OCI-LY7 (cell line): ENCODE measurements around the gene SIL1.

Experiments used
- EZH2phosphoT487 ChIP-seq: fragments of 200-600 bp; sonication (generic); IDR thresholded peaks from 2 replicates; pipeline ENCODE4 v1.6.1; 2018; ENCODE audit warnings: low read depth, borderline replicate concordance, mild to moderate bottlenecking, mixed run types, antibody characterized with exemption, low read length, moderate library complexity, mixed read lengths
- TF ChIP-seq, protein P1 (sequence below): fragments of 200-600 bp; sonication (generic); conservative IDR thresholded peaks from 2 replicates; pipeline ENCODE4 v1.5.1; 2014; ENCODE audit warnings: mild to moderate bottlenecking, antibody characterized with exemption, low read length, moderate library complexity, mixed read lengths

DNA sequence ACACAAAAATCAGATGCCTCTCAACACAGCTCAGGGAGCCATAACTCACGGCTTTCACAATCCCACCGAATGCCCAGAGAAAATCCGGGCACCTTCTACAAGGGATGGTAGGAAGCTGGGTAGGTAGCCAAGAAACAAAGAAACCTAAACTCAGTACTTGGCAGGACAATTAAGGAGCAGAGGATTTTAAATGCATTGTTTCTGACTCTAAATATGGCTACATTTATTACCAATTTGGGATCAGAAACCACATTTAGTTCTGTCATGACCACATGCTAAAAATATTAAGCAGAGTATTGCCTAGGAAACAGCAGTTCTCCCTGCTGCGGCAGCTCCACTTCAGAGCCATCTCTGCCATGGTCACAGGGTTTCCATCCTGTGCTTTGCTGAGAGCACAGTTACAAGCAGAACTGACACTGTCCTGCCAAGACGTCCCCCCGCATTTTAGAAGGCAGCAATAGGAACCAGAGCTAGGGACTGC is 57.5 kb downstream of the SIL1 start:
- TF ChIP-seq, protein P1, sequence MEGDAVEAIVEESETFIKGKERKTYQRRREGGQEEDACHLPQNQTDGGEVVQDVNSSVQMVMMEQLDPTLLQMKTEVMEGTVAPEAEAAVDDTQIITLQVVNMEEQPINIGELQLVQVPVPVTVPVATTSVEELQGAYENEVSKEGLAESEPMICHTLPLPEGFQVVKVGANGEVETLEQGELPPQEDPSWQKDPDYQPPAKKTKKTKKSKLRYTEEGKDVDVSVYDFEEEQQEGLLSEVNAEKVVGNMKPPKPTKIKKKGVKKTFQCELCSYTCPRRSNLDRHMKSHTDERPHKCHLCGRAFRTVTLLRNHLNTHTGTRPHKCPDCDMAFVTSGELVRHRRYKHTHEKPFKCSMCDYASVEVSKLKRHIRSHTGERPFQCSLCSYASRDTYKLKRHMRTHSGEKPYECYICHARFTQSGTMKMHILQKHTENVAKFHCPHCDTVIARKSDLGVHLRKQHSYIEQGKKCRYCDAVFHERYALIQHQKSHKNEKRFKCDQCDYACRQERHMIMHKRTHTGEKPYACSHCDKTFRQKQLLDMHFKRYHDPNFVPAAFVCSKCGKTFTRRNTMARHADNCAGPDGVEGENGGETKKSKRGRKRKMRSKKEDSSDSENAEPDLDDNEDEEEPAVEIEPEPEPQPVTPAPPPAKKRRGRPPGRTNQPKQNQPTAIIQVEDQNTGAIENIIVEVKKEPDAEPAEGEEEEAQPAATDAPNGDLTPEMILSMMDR, result no peak
- no peak for TF ChIP-seq EZH2phosphoT487
